GM12873 (cell line): ENCODE data around the gene STK35.

Source experiments
- TF ChIP-seq, protein P1 (sequence below): IDR thresholded peaks from 2 replicates; pipeline ENCODE4 v1.5.1; 2012; ENCODE audit warnings: low read depth, mild to moderate bottlenecking, moderate library complexity, low read length, control low read depth; ENCODE audit not compliant: insufficient read depth; ENCODE audit errors: missing control alignments

The STK35 gene

DNA sequence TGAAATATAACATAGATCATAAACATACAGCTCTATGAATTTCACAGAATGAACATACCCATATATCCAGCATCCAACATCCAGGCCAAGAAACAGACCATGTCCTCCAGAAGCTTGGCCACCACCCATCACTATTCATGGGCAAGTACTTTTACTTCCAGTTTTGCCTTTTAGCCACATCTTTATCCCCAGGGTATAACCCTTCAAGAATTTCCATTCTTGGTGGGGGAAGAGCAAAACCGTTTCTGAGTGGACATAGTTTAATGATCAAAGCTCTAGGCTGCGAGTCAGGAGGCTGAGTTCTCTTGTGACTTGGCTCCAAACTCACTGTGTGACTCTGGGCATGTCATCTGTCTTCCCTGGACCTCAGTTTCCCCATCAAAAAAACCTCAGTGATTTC lies 78.3 kb downstream of the STK35 start:
- TF ChIP-seq, protein P1, sequence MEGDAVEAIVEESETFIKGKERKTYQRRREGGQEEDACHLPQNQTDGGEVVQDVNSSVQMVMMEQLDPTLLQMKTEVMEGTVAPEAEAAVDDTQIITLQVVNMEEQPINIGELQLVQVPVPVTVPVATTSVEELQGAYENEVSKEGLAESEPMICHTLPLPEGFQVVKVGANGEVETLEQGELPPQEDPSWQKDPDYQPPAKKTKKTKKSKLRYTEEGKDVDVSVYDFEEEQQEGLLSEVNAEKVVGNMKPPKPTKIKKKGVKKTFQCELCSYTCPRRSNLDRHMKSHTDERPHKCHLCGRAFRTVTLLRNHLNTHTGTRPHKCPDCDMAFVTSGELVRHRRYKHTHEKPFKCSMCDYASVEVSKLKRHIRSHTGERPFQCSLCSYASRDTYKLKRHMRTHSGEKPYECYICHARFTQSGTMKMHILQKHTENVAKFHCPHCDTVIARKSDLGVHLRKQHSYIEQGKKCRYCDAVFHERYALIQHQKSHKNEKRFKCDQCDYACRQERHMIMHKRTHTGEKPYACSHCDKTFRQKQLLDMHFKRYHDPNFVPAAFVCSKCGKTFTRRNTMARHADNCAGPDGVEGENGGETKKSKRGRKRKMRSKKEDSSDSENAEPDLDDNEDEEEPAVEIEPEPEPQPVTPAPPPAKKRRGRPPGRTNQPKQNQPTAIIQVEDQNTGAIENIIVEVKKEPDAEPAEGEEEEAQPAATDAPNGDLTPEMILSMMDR, result no peak

- TF ChIP-seq, protein P1, result no peak
Measured at GRCh38 chr20:2183381-2183780, 81.8 kb downstream of the STK35 start.

DNA sequence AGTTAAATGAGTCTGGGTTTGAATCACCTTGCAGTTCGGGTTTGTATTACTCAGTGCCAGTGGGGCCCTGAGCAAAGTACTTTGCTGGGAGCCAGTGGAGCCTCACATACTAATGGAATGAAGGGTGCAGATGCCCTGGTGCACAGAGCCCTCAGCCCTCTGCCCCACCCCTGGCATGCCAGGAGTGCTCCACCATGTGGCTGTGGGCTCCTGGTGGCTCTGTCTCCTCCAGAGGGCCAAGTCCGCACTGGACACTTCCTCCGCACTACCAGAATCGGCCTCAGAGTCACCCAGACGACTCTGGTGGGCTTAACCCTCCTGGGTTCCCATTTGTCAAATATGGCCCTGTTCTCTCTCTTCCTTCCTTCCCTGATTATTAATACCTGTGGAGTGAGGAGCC lies 94.0 kb downstream of the STK35 start:
- TF ChIP-seq, protein P1, result no peak

DNA sequence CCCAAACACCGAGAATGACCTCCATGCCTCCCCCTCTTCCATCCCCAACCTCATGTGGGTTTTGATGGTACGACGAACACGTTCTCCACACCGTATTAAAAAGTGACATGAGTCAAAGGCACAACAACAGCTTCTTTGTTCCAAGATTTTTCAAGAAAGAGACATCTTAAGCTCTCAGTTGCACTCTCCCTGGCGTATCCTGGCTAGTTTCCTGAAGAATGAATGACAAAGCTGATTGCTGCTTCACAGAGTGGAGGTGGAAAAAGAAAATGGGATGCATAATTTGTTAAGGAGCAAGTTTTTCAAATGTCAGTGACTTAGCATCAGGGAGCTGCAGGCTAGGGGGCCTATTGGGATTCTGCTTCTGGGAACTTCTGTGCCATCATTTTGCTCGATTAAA lies 95.5 kb downstream of the STK35 start:
- TF ChIP-seq, protein P1, result no peak
